ENCODE data around the gene CDK14.
"Not testable (repeated sequence)": the region's sequence is repeated elsewhere in the genome, so short reads cannot be mapped to it uniquely, and the experiment has no call there.

The CDK14 gene

DNA sequence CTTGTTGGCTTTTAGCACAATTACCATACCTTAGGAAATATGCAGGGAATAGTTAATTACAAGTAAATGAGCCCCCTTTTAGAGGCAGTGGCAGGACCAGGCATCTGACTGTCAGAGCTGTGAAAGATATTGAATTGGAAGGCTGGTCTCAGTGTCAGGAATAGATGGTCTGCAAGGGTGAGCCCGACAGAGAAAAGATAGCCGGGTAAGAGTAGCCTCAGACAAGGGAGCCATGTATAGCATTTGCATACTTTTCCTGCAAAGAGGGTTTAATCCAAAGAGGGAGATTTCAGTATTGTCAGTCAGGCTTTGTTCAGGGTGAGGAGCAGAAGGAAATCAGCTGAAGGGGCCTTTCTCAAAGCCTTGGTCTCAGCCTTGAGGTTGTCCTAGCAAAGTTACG lies 539.2 kb downstream of the CDK14 start:
- DNase-seq: no peak

DNA sequence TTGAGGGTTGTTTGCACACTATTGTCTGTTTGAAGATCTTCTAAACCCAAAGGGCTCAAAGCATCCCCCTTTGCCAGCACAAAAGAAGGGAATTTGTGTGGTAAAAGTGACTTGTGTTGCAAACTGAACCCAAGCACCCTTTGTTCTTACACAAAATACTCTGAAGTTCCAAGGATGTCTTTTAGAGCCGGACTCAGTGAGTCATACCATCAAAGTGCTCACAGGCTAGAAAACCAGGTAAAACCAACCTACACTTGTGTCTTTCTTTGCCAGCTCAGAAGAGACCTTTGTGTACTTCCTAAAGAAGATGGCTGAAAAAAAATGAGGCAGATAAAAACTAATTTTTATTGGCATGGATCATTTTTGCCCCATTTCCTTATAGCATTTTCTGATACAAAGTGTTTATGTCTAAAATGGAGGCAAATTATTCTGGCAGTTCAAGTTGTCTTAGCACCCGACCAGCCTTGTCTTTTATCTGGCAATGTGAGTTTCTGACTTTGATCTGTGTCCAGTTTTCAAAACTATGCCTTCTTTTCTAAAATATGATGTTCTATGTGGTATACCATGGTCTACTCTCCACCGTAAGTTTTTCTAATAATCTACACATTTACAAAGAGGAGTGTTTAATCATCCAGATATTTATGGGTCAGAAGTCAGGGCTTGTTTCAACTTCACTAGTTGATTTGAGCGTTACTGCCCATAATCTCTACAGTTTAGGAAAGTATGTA lies 539.7 kb downstream of the CDK14 start:
- DNase-seq: no peak

DNA sequence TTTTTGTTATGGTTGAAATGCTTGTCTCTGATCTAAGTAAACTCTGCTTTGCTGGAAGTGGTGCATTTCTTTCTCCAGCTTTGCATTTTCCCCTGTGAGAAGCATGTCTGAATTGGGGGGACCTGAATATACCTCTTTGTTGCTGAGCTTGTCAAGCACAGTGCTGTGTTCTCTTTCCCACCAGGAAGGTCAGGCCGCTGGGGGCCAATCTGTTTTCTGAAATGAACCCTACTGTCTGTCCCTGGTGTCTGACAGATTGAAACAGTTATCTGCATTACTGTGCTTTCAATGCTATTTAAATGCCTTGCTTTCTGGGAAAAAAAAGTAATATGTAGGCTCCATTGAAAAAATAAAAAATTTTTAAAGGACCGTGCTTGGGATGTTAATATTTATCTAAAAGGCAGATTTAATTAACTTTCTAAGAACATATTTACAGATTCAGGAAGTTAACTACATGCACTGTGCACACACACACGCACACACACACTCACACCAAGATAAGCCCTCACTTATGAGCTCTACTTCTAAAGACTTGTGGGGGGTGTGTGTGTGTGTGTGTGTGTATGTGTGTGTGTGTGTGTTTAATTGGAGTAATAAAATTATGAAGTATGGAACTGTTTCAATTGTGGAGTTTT lies 541.1 kb downstream of the CDK14 start:
- DNase-seq: no peak

DNA sequence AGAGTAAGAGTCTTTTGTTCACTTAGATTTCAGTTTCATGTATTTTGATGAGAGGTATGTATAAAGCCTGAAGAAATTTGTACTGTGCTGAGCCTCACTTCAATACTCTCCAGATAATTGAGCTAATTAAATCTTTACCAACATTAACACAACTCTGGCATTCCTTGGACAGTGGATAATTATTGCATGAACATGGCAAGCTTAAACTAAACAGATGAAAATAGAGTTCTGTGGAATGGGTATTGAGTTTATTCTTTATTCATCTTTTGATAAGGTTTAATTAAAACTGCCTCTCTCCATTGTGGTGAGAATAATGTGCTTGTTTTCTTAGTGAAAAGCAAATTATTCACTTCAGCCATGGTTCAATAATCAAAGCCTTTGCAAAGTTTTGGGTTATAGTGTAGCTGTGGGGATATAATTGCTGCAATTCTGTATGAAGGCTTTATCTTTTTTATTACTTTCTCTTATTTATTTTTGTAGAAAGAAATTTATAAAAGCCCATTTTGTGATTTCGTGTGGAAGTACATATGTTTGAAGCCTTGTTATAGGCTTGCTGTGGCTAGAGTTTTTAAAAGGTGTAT lies 541.8 kb downstream of the CDK14 start:
- no peak for DNase-seq

DNA sequence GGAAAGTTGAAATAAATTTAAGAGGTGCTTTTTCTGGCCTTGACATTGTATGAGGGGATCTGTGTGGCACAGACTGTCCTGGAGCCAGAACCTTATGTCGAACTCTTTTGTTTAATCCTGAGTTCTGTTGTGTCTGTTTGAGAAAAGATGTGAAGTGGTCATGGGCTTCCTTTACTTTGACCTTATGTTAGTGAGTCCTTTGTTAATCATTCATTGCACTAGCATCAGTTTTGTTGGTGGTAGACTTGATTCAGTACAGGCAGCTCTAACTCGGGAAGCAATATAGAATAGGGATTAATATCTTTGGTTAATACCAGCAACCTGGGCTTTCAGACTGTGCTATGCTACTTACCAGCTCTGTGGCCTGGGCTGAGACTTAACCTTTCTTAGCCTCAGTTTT lies 544.2 kb downstream of the CDK14 start:
- DNase-seq: no peak

DNA sequence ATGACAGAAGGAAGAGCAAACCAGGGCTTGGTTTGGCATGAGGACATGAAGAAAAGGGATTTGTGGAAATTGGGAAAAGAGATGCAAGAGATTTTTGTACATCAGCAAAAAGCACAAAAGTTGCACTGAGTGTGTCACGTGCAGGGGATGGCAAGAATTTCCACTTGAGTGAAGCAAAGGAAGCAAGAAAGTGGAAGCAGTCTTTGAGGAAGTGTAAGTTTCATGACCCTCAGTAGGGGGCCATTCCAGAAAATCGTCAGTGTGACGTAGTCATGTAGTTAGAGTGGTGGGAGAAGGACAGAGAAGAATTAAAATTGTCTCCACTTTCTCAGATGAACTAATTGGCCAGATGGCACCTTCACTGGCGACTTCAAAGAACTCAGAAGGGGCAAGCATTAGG lies 544.9 kb downstream of the CDK14 start:
- no peak for DNase-seq

DNA sequence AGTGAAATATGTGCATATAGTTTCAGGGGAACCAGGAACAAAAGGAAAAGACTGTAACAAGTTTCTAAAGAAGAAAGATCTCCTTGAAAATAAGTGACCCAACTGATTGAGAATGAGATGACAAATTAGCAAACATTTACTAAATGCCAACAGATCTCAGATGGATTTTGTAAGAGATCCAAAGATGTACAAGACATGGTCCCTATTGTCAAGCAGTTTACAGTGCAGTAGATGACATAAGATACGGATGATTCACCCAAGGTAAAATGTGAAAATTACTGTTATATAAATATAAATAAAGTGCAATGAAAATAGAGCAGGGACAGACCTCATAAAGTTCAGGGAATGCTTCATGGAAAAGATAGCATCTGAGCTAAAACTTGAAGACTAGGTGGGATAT lies 546.6 kb downstream of the CDK14 start:
- no peak for DNase-seq

DNA sequence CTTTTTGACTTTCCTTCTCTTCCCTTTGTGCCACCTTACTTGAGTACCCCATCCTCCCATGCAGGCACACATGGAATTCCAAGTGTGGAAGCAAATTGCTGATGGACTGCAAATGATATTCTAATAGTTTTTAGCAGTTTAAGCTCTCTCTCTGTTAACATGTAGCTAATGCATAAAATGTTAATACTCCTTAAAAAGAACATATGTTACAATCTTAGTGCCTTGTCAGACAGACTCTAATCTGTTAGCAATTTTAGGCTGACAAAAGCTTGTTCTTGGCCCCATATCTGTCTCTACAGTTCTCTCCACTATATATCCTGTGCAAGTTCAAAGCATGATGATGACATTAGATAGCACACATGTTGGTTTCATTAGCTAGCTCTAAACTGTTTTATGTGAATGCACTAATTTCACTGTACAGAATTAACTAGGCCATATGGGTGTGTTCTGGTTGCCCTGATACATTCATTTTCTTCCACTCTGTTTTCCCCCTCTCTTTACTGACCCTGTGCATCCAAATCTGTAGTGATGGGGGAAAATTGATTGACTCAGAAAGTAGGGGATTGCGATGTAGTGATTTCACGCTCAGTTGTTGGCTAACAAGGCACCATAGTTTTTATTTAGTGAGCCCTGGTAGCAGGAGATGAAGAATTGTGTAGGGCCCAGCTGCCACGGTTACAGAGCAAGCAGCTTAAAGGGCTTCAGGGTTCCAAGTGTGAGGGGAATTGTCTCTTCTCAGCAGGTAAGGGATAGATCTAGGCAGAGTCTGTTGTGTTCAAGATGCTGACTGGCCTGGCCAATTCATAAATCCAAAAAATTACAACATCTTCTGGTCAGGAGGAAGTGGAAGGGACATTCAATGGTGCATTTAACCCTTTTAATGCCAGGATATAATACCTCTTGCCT lies 553.5 kb downstream of the CDK14 start:
- no peak for DNase-seq

DNA sequence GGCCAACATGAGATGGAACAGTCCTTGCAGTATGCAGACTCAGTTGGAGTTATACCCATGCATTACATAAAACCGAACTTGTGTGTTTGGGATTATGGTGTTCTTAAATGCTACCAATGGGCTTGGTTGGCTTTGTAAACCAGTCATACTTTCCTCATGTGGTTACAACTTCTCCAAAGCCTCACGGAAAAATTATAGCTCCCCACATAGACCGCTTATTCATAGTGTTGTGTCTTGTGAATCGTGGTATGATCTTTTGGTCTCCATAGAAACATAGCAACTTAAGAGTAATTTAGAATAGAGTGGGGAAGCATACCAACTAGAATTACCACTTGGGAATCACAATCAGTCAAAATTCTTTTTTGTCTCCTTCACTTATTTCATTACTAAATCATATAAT lies 555.8 kb downstream of the CDK14 start:
- no peak for DNase-seq

DNA sequence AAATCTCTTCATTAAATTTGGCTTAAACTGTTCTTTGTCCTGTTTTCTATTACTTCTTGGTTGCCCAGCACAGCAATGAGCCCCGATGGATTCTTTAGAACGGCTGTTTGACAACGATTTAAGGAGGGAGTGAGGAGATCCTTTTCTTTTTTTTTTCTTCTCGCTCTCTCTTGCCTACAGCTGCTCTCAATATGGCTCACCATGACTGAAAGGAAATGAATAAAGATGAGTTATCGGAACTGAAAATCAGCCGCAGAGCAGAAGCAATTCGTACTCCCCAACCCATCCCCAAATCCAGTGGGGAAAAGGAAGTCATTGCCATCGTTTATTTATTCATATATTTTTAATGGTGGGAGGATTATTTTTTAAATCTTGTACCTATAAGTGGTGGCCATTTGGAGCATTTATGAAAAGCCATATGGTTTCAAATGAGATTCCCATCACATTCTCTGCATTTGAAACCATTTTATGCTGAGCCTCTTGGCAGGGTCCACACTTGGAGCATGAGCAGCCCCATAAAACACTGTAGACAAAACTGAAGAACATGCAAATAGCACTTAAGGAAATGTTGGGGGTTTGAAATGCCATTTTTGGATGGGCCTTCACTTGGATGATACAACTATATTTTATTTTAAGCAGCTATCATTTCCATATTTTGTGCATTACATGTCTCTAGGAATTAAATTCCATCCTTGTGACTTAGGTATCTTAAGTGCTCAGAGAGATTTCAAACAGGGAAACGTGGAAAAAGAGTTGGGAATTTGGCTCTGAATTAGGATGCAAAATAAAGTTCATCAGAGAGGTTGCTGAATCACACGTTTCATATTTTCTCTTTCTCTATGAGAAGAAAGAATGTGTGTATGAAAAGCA lies 560.4 kb downstream of the CDK14 start:
- no peak for DNase-seq

DNA sequence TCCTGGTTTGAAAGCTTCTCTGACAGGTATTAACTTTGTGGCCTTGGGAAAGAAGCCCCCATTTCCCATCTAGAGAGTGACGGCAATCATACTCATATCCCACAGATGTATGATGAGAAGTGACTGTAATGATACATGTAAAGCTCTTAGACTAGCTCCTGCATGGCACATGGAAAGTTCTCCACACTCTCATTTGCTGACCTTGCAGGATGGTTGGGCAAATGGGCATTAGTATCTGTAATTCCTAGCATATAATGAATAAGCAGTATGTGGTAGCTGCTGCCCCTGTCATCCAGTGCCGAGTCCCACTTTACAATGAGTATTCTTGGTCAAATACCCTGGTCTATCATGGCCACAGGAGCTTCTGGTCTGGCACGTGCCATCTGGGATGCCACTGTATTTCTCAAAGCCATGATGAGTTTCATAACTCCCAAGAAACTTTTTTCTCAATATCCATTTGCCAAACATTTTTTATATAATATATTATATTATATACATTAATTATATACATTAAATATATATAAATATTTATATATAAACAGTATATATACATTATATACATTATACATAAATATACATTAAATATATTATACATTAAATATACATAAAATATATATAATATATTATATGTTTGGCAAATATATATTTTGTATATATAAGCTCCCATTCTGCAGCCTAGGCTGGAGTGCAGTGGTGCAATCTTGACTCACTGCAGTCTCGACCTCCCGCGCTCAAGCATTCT lies 561.6 kb downstream of the CDK14 start:
- DNase-seq: no peak

DNA sequence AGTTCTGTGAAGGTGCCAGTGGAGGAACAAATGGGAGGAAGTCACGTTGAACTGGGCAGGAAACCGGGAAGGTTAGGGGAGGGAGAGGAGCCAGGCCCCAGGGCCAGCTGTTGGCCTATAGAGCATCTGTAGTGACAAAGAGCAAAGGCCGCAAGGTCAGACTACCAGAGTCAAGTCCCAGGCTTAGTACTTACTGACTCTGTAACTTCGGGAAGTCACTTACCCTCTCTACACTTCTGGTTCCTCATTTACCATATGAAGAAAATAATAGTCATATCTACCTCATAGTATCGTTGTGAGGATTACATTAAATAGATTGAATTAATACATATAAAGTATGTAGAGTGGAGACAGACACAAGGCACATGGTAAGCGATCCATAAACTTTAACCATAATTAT lies 566.3 kb downstream of the CDK14 start:
- no peak for DNase-seq

DNA sequence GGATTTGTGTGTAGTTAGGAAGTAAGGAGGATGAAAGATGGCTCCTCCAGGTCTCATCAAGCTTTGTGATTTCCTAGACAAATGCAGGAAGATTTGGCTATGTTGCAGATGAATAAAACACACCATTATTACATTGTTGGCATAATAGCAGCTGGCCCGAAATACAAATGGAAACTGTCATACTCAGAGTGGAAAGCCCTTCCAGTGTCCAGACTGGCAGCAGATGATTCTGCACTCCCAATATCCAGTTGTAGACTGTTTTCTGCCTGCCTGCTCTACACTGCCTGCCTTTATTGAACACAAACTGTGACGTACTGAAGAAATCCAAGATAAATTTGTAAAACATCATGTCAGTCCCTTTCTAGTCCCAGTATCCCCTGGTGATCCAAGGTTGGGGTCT lies 568.4 kb downstream of the CDK14 start:
- DNase-seq: no peak

DNA sequence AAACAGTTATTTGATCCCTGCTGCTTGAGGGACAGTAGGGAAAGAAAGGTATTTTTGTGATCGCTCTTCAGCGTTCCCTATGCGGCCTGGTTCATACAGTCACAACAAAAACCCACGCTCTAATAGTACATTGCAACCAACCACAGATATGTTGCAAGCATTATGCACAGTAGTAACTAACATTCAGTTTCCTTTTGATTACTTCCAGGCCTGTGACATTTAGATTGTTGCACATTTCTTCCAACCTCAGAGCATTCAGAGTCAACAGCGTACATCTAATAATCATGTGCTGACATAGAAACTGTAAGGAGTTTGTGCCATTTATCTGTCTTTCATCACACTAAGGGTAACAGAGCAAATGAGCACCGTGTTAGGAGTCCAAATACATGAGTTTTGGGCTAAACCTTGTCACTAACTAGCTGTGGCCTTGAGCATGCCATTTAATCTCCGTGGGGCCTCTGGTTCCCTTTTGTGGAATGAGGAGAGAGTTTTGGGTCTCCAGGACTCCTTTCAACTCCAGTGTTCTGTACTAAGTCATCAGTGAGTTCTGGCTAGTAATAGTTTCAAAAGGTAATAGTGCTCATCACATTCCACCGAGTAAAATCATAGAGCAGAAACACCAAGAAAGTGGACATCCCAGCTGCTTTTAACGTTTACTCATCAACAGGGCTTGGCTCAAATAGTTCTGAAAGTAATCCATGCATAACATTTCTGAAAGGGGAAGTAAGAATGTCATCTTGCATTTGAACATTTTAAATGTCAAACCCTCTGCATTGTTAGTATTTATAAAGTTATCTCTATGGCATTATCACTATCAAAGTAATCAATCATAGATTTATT lies 569.1 kb downstream of the CDK14 start:
- no peak for DNase-seq

DNA sequence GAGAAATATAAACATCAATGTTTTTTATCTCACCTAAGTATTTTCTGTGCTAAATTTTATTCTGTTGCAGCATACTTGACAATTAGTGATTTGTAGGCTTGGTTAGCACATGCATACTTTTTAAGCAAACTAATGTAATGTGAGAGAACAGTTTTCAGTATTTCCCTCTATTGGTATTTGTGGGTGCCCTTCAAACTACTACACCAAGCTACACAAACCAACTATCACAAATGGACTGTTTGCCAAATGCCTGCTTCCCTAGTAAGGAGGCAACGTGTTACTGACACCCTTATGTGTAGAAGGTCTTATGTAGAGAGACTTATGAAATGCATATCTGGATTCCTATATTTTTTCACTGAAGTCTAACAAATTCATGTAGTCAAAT lies 569.7 kb downstream of the CDK14 start:
- DNase-seq: no peak

DNA sequence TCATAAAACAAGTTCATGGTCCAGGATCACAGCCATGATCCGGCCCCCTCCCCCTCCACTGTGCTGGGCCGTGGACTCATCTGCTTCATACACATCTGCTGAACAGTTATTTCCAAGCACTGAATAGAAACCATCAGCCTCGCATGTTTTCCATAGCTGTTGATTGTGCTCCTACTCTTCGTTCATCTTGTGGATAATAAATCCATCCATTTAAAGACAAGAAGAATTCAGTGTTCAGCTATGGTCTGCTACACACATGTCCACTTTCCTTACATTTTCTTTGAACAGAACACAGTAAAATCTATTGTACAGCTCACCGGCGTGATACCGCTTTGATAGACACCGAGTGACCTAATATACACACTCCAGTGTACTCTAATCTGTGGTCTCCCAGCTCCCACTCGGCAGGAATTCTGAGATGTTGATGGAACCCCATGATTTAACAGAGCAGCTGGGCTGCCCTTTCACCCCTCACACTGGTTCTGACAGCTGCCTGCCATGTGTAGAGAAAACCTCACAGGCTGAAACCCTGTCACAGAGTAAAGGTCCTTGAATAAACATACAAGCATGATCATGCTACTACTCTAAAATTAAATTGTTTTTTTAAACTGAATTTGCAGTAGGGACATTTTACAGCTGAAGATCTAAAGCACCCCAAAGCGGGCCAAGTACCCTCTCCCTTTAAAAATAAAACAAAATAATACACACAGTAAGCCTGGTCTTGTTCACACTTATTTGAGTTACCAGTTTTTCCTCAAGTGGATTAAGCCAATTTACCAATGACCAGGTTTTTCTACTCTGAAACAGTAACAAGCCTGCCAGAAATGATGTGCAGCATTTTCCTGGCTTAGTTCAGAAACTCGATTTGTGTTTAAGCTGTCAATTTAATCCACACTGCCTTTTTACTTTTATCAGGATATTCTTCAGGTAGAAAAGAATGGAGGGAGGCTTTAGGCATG lies 573.0 kb downstream of the CDK14 start:
- peak; percentile 4 for DNase-seq

DNA sequence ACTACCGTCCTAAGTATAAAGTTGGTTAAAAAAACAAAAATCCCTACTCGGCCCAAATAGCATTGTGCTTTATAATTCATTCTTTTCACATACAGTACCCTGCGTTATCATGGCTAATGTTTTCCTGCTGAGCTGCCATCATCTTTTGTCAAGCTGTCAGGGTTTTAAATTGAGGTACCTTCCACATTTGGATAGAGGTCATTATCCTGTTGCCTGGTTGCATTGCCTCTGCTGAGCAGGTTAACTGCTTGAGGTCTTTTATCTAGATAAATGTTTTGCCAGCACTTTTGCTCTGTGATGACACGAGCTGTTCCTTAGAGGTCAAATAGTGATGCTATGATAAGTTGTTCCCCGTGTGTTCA lies 573.7 kb downstream of the CDK14 start:
- peak; percentile 20 for DNase-seq

DNA sequence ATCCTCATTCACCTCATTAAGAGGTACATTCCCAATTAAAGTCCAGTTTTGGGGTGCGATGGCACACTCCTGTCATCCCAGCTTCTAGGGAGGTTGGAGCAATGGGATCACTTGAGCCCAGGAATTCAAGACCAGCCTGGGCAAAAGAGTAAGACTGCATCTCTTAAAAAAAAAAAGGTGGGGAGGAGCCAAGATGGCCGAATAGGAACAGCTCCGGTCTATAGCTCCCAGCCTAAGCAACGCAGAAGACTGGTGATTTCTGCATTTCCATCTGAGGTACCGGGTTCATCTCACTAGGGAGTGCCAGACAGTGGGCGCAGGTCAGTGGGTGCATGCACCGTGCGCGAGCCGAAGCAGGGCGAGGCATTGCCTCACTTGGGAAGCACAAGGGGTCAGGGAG lies 577.1 kb downstream of the CDK14 start:
- not testable (repeated sequence) for DNase-seq

DNA sequence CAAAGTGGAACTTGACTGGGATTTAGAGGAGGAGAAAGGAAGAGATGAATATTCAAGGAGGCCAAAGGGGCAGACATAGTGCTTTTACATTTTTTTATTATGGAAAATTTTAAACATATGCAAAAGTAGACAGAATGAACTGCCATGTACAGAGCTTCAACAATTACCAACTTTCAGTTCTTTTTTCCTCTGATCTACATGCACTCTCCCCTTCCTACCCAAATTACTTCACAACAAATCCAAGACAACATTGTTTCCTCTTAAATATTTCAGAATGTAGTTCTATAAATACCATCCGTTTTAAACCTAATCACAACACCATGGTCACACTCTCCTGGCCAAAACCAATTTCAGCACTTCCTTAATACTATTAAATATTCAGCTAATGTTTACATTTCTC lies 584.6 kb downstream of the CDK14 start:
- DNase-seq: no peak

DNA sequence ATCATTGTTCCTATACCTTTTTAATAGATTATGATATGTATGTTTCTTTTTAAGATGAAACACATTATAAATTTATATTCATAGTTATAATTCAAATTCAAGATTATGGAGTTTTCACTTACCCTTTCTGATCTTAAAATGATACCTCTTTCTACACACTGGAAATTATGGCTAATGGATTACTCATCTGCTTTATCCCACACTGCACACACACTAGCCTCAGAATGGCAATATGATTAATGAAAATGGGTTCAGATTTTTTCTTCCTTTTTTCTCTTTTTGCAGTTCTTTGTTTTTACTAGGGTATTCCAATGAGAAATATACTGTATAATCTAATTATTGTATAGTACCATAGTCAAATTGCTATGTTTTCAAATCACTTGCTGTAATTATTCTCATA lies 585.8 kb downstream of the CDK14 start:
- DNase-seq: no peak

All from NCI-H1417 treated with DMSO at 0.1 percent for 48 hours (cell line).